ENCODE measurements around the gene HYAL3. TPM values are rescaled to one million over a fixed set of nuclear protein-coding genes. Genes with fewer than 3 reads are reported as not detected.

HYAL3 gene
- total RNA-seq, 1 donor from 2014 or later: not detected

GRCh38 chr3:50269977-50270413, 29.2 kb downstream of the HYAL3 start:
- peak overlapping the region; percentile 85 to 97 for H3K27ac ChIP-seq
- no peaks in the 10 kb centered on the region for H3K36me3 ChIP-seq
- H3K9me3 ChIP-seq: no peaks in the 10 kb centered on the region
- H3K4me1 ChIP-seq: peaks cover 31 to 53% of the 10 kb centered on the region in 2 donors
- intact Hi-C loops (cut with DNase I): loop anchor here (5.0 kb wide), 1 partner anchor 148 kb away; no protein-coding TSS in a partner anchor
- peak overlapping the region; percentile 49 to 70 for H3K4me3 ChIP-seq
- no peak for TF ChIP-seq CTCF (IDR thresholded peaks at IDR 0.05)
- H3K27me3 ChIP-seq: no peaks in the 10 kb centered on the region
- DNase-seq (ENCODE audit: low spot score in 2 of 2): no peak

- Histone ChIP-seq H3K27ac (peak overlapping the region; percentile 85 to 97), H3K4me3 (peak overlapping the region; percentile 49 to 70), H3K9me3 (no peaks in the 10 kb centered on the region), H3K4me1 (peaks cover 33 to 56% of the 10 kb centered on the region in 2 donors), H3K27me3 (no peaks in the 10 kb centered on the region), H3K36me3 (no peaks in the 10 kb centered on the region)
- intact Hi-C loops (cut with DNase I): no loop called here
- no peak for DNase-seq (ENCODE audit: low spot score in 2 of 2)
- TF ChIP-seq CTCF (IDR thresholded peaks at IDR 0.05): no peak
Measured at GRCh38 chr3:50269460-50269859, 29.7 kb downstream of the HYAL3 start.

GRCh38 chr3:50268703-50269451, 30.3 kb downstream of the HYAL3 start, which contains the start of gene SEMA3B:
TSS of gene SEMA3B (plus strand) at chr3:50269147. CDS start at chr3:50269241, 94 bp downstream.
- Histone ChIP-seq H3K9me3 (no peaks in the 10 kb centered on the region), H3K27me3 (no peaks in the 10 kb centered on the region), H3K4me1 (peaks cover 33 to 61% of the 10 kb centered on the region in 2 donors), H3K36me3 (no peaks in the 10 kb centered on the region), H3K27ac (peak within 1 kb of the TSS; percentile 97 to 99), H3K4me3 (peak within 1 kb of the TSS; percentile 49 to 70)
- peak; percentile 56 to 92 for DNase-seq (ENCODE audit: low spot score in 2 of 2)
- no peak for TF ChIP-seq CTCF (IDR thresholded peaks at IDR 0.05)
- intact Hi-C loops (cut with DNase I): no loop called here

GRCh38 chr3:50268276-50268675, 30.9 kb downstream of the HYAL3 start:
- no peak for DNase-seq (ENCODE audit: low spot score in 2 of 2)
- Histone ChIP-seq H3K4me1 (peaks cover 33 to 65% of the 10 kb centered on the region in 2 donors), H3K27me3 (no peaks in the 10 kb centered on the region), H3K4me3 (peak overlapping the region in 1 of 2 donors; percentile 70), H3K27ac (peak overlapping the region; percentile 97 to 99), H3K36me3 (no peaks in the 10 kb centered on the region), H3K9me3 (no peaks in the 10 kb centered on the region)
- TF ChIP-seq CTCF (IDR thresholded peaks at IDR 0.05): no peak
- intact Hi-C loops (cut with DNase I): no loop called here

GRCh38 chr3:50267280-50267913, 31.8 kb downstream of the HYAL3 start:
- Histone ChIP-seq H3K27me3 (no peaks in the 10 kb centered on the region), H3K27ac (peak overlapping the region; percentile 97 to 99), H3K9me3 (no peaks in the 10 kb centered on the region), H3K4me3 (peak overlapping the region; percentile 61 to 70), H3K36me3 (no peaks in the 10 kb centered on the region), H3K4me1 (peaks cover 27 to 62% of the 10 kb centered on the region in 2 donors)
- intact Hi-C loops (cut with DNase I): no loop called here
- no peak for TF ChIP-seq CTCF (IDR thresholded peaks at IDR 0.05)
- peak in 1 of 2 donors; percentile 85 for DNase-seq (ENCODE audit: low spot score in 2 of 2)
